SK-N-SH treated with all-trans-retinoic acid at 6 μM for 48 hours (cell line): ENCODE measurements around the gene KRT75.

Experiments
- ATAC-seq: fragments of 200-7000 bp; cut with Tn5 transposase; 3 replicates; pipeline ENCODE4 v1.9.1; 2020; ENCODE audit warnings: mild to moderate bottlenecking, moderate library complexity
- ARNTL ChIP-seq: fragments of 450-650 bp; formaldehyde crosslinking; IDR thresholded peaks from 2 replicates; pipeline ENCODE4 v1.5.0; 2020; ENCODE audit warnings: low read depth, mild to moderate bottlenecking, moderate library complexity, borderline replicate concordance
- BACH2 ChIP-seq: fragments of 250-450 bp; sonication (Bioruptor Pico); IDR thresholded peaks from 2 replicates; pipeline ENCODE4 v1.9.0; 2021; ENCODE audit warnings: mild to moderate bottlenecking, borderline replicate concordance
- CREB5 ChIP-seq: fragments of 250-450 bp; sonication (Bioruptor Pico); IDR thresholded peaks from 2 replicates; pipeline ENCODE4 v1.5.1; 2020; ENCODE audit warnings: low read depth, mild to moderate bottlenecking, moderate library complexity
- CSDC2 ChIP-seq: fragments of 250-450 bp; sonication (Bioruptor Pico); IDR thresholded peaks from 2 replicates; pipeline ENCODE4 v1.5.0; 2020; ENCODE audit warnings: mild to moderate bottlenecking, moderate library complexity
- CSRNP3 ChIP-seq: fragments of 250-450 bp; sonication (Bioruptor Pico); IDR thresholded peaks from 2 replicates; pipeline ENCODE4 v1.5.1; 2021; ENCODE audit warnings: mild to moderate bottlenecking, moderate library complexity
- ESRRG ChIP-seq: fragments of 250-450 bp; sonication (Bioruptor Pico); IDR thresholded peaks from 2 replicates; pipeline ENCODE4 v1.6.1; 2021; ENCODE audit warnings: mild to moderate bottlenecking
- GLIS3 ChIP-seq: fragments of 250-450 bp; sonication (Bioruptor Pico); IDR thresholded peaks from 2 replicates; pipeline ENCODE4 v1.5.0; 2020; ENCODE audit warnings: mild to moderate bottlenecking, moderate library complexity
- ISL1 ChIP-seq: fragments of 250-450 bp; sonication (Bioruptor Pico); IDR thresholded peaks from 2 replicates; pipeline ENCODE4 v2.1.2; 2022; ENCODE audit warnings: mild to moderate bottlenecking, moderate library complexity
- OSR1 ChIP-seq: fragments of 250-450 bp; sonication (Bioruptor Pico); IDR thresholded peaks from 2 replicates; pipeline ENCODE4 v1.8.0; 2022; ENCODE audit warnings: moderate library complexity, mild to moderate bottlenecking, inconsistent platforms
- PATZ1 ChIP-seq: fragments of 250-450 bp; sonication (Bioruptor Pico); IDR thresholded peaks from 2 replicates; pipeline ENCODE4 v1.8.0; 2020; ENCODE audit warnings: mild to moderate bottlenecking, moderate library complexity, borderline replicate concordance
- POU6F1 ChIP-seq: fragments of 250-450 bp; sonication (Bioruptor Pico); IDR thresholded peaks from 2 replicates; pipeline ENCODE4 v1.8.0; 2021; ENCODE audit warnings: low read depth, mild to moderate bottlenecking, moderate library complexity, borderline replicate concordance
- PPARA ChIP-seq: fragments of 250-450 bp; sonication (Bioruptor Pico); IDR thresholded peaks from 2 replicates; pipeline ENCODE4 v1.5.0; 2020; ENCODE audit warnings: mild to moderate bottlenecking, borderline replicate concordance
- RARB ChIP-seq: fragments of 250-450 bp; sonication (Bioruptor Pico); IDR thresholded peaks from 2 replicates; pipeline ENCODE4 v1.8.0; 2021; ENCODE audit warnings: mild to moderate bottlenecking, moderate library complexity
- SNAI2 ChIP-seq: fragments of 250-450 bp; sonication (Bioruptor Pico); IDR thresholded peaks from 2 replicates; pipeline ENCODE4 v1.5.0; 2020; ENCODE audit warnings: mild to moderate bottlenecking, moderate library complexity
- TCF4 ChIP-seq: fragments of 250-450 bp; sonication (Bioruptor Pico); IDR thresholded peaks from 2 replicates; pipeline ENCODE4 v1.8.0; 2021; ENCODE audit warnings: mild to moderate bottlenecking, moderate library complexity, borderline replicate concordance
- TOX ChIP-seq: fragments of 250-450 bp; sonication (Bioruptor Pico); IDR thresholded peaks from 2 replicates; pipeline ENCODE4 v1.8.0; 2021; ENCODE audit warnings: mild to moderate bottlenecking, moderate library complexity, borderline replicate concordance
- TSHZ2 ChIP-seq: fragments of 250-450 bp; sonication (Bioruptor Pico); IDR thresholded peaks from 2 replicates; pipeline ENCODE4 v1.5.0; 2020; ENCODE audit warnings: mild to moderate bottlenecking, moderate library complexity
- ZC3H10 ChIP-seq: fragments of 250-450 bp; sonication (Bioruptor Pico); IDR thresholded peaks from 2 replicates; pipeline ENCODE4 v1.5.1; 2021; ENCODE audit warnings: mild to moderate bottlenecking, moderate library complexity
- ZFP3 ChIP-seq: fragments of 250-450 bp; sonication (Bioruptor Pico); IDR thresholded peaks from 2 replicates; pipeline ENCODE4 v1.5.0; 2020; ENCODE audit warnings: mild to moderate bottlenecking, moderate library complexity
- ZFP30 ChIP-seq: fragments of 450-650 bp; formaldehyde crosslinking; IDR thresholded peaks from 2 replicates; pipeline ENCODE4 v1.5.0; 2022; ENCODE audit warnings: mild to moderate bottlenecking, moderate library complexity
- ZNF565 ChIP-seq: fragments of 450-650 bp; formaldehyde crosslinking; conservative IDR thresholded peaks from 2 replicates; pipeline ENCODE4 v1.5.0; 2020; ENCODE audit warnings: low read depth, mild to moderate bottlenecking, moderate library complexity
- ZNF70 ChIP-seq: fragments of 450-650 bp; formaldehyde crosslinking; IDR thresholded peaks from 2 replicates; pipeline ENCODE4 v1.5.0; 2020; ENCODE audit warnings: mild to moderate bottlenecking, moderate library complexity
- ZNF8 ChIP-seq: fragments of 450-650 bp; formaldehyde crosslinking; IDR thresholded peaks from 2 replicates; pipeline ENCODE4 v1.5.0; 2020; ENCODE audit warnings: mild to moderate bottlenecking, moderate library complexity

The KRT75 gene

GRCh38 chr12:52434081-52434733 lies at the start of gene KRT75:
TSS of gene KRT75 (minus strand) at chr12:52434371. CDS start at chr12:52434304, 67 bp downstream.
- TF ChIP-seq ZNF70 (CRISPR knock-in tag) (no peak), ZFP3 (CRISPR knock-in tag) (no peak), OSR1 (CRISPR knock-in tag) (no peak), GLIS3 (CRISPR knock-in tag) (no peak), CSRNP3 (CRISPR knock-in tag) (no peak), ZFP30 (CRISPR knock-in tag) (no peak), ZNF565 (CRISPR knock-in tag) (no peak), RARB (CRISPR knock-in tag) (no peak), ZC3H10 (CRISPR knock-in tag) (no peak), ISL1 (CRISPR knock-in tag) (no peak), PPARA (CRISPR knock-in tag) (no peak), ESRRG (CRISPR knock-in tag) (no peak), TSHZ2 (no peak), BACH2 (CRISPR knock-in tag) (no peak), CREB5 (CRISPR knock-in tag) (no peak), CSDC2 (CRISPR knock-in tag) (no peak), SNAI2 (no peak), POU6F1 (no peak), ARNTL (CRISPR knock-in tag) (no peak), PATZ1 (CRISPR knock-in tag) (no peak)
- TF ChIP-seq, all 23 proteins: peak for 0
- no peak for ATAC-seq

- no peak for ATAC-seq
- no peak for TF ChIP-seq ESRRG (CRISPR knock-in tag)
- TF ChIP-seq BACH2 (CRISPR knock-in tag), result no peak
- no peak for TF ChIP-seq TCF4 (CRISPR knock-in tag)
- no peak for TF ChIP-seq SNAI2
- TF ChIP-seq ZFP30 (CRISPR knock-in tag), result no peak
- TF ChIP-seq CSDC2 (CRISPR knock-in tag), result no peak
- no peak for TF ChIP-seq ZNF70 (CRISPR knock-in tag)
- no peak for TF ChIP-seq ZNF565 (CRISPR knock-in tag)
- no peak for TF ChIP-seq ZNF8
- no peak for TF ChIP-seq CSRNP3 (CRISPR knock-in tag)
- TF ChIP-seq GLIS3 (CRISPR knock-in tag), result no peak
- TF ChIP-seq POU6F1, result no peak
- no peak for TF ChIP-seq ARNTL (CRISPR knock-in tag)
- no peak for TF ChIP-seq ISL1 (CRISPR knock-in tag)
- TF ChIP-seq TOX (CRISPR knock-in tag), result no peak
- TF ChIP-seq PPARA (CRISPR knock-in tag), result no peak
- no peak for TF ChIP-seq CREB5 (CRISPR knock-in tag)
- TF ChIP-seq ZC3H10 (CRISPR knock-in tag), result no peak
These were observed 45.9 kb upstream of the KRT75 start for GRCh38 chr12:52480073-52480472.
